Lower leg skin (tissue), 4 donors: ENCODE data around the gene CRTC3. TPM values are rescaled to one million over a fixed set of nuclear protein-coding genes. Genes with fewer than 3 reads are reported as not detected.

Experiments
- DNase-seq, 2 donors: peaks; one replicate each; pipeline ENCODE4 v3.0.0-alpha.2; 2019; ENCODE audit warnings: low spot score in 2 of 2
- H3K4me3 ChIP-seq: fragments of 200-600 bp; sonication (generic); 2 replicates; pipeline ENCODE4 v1.5.1; 2017; ENCODE audit warnings: mild to moderate bottlenecking, low read depth; ENCODE audit not compliant: poor library complexity, severe bottlenecking
- POLR2A ChIP-seq, 2 donors: fragments of 450-650 bp; IDR thresholded peaks; one replicate each; pipeline ENCODE4 v1.6.1; 2016 to 2017; ENCODE audit warnings: antibody characterized with exemption in 2 of 2, mild to moderate bottlenecking in 1 of 2, moderate library complexity in 1 of 2
- WGBS, 2 donors: methylation state at CpG; one replicate each; pipeline ENCODE4 v1.1.5; 2018; 5-methylcytosine and 5-hydroxymethylcytosine counted together
- intact Hi-C: fragments of 100-400 bp; cut with DNase I; formaldehyde crosslinking; loops from one replicate; pipeline ENCODE4 v1.15.0; 2023; ENCODE audit warnings: low total_unique reads
- total RNA-seq, 4 donors: library from RNA; depleted of rRNA; stranded (reverse); fragments of >200 nt; gene quantifications; one replicate each; pipeline ENCODE4 v1.1.0, GENCODE V29; 2016
- TF ChIP-seq, protein P1 (sequence below), 3 donors: fragments of 450-650 bp; IDR thresholded peaks; one replicate each; pipeline ENCODE4 v1.5.1; 2016; ENCODE audit warnings: antibody characterized with exemption in 3 of 3, mild to moderate bottlenecking in 3 of 3, moderate library complexity in 2 of 3

CRTC3 gene
- total RNA-seq, 4 donors from 2014 or later, result 27.3 to 32.5 (median 28.9) TPM

DNA sequence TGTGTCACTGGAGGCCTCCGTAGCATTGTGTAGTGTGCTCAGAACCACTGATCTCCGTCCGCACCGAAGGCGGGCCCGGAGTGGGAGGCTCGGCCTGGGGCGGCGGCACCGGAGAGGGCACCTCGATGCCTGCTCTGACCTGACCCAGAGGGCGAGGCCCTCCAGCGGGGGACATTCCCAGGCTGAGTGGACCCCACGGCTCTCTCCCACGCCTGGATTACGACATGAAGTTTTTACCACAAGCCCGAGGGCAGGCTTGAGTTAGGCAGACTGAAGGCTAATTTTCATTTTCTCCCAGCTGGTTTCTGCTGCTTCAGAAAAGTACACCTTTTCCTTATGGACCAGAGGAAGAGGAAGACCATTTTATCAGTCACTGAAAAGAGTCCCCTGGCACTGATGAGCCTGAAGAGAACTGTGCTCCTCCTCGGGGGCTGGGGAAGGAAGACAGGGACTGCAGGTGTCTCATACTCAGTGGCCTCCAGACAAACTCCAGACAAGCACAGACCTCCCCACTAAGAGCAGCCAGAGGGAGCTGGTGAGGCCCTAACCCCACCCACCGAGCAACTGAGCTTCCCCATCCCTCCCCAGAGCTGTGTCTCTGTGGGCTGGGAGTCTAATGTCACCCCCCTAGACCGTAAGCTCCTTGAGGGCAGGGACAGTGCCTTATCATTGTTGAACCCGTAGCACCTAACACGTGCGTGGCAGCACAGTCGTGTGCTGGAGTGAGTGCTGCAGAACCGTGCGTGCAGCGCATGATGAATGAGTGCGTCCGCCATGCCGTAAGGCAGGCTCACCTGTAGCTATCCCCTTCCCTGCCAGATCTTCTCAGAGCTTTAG, 113.0 kb downstream of the CRTC3 start:
- DNase-seq, result no peak
- TF ChIP-seq, protein P1, sequence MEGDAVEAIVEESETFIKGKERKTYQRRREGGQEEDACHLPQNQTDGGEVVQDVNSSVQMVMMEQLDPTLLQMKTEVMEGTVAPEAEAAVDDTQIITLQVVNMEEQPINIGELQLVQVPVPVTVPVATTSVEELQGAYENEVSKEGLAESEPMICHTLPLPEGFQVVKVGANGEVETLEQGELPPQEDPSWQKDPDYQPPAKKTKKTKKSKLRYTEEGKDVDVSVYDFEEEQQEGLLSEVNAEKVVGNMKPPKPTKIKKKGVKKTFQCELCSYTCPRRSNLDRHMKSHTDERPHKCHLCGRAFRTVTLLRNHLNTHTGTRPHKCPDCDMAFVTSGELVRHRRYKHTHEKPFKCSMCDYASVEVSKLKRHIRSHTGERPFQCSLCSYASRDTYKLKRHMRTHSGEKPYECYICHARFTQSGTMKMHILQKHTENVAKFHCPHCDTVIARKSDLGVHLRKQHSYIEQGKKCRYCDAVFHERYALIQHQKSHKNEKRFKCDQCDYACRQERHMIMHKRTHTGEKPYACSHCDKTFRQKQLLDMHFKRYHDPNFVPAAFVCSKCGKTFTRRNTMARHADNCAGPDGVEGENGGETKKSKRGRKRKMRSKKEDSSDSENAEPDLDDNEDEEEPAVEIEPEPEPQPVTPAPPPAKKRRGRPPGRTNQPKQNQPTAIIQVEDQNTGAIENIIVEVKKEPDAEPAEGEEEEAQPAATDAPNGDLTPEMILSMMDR (IDR thresholded peaks at IDR 0.05), result no peak
- no peak for TF ChIP-seq POLR2A (IDR thresholded peaks at IDR 0.05)
- H3K4me3 ChIP-seq, result no peak overlapping the region
- WGBS, 2 donors, result 87 to 93% methylated on average over 19 to 30 of the region's 30 CpGs
- intact Hi-C loops, result no loop called here

DNA sequence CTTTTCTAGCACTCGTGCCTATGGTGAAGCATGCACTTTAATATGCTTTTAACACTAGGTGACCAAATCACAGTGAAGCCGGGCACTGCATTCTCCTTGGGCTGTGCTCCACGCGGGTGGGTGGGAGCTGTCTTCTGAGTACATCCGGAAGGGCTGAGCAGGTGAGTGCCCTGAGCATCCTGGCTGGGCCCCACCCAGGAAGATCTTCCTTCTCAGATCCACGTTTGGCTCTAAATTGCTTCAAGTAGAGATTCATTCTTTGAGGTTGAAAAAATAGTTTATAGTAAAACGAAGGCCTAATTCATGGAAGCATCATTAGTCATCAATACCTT, 113.5 kb downstream of the CRTC3 start:
- 86 to 95% methylated on average over 7 of the region's 7 CpGs for WGBS, 2 donors
- DNase-seq, result no peak
- H3K4me3 ChIP-seq, result no peak overlapping the region
- intact Hi-C loops, result no loop called here
- TF ChIP-seq, protein P1 (IDR thresholded peaks at IDR 0.05), result no peak
- TF ChIP-seq POLR2A (IDR thresholded peaks at IDR 0.05), result no peak

DNA sequence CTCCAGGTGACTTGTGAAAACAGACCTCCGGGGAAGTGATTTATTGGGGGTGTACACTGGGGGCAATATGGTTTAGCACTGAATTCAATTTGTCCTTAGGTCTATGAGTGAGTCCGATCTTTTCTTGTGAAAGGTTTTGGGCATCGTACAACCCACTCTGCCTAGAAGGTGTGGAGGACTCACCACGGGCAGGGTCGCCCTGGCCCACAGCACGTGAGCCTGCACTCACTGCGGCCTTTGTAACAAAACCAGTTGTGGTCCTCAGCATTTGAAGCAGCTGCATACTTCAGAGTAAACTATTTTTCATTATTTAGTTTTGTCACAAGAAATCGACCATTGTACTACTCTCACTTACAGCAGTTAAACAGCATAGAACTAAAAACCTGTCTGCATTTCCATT, 114.8 kb downstream of the CRTC3 start:
- 82 to 92% methylated on average over 8 of the region's 8 CpGs for WGBS, 2 donors
- DNase-seq, result no peak
- TF ChIP-seq, protein P1 (IDR thresholded peaks at IDR 0.05), result no peak
- no peak for TF ChIP-seq POLR2A (IDR thresholded peaks at IDR 0.05)
- intact Hi-C loops, result no loop called here
- no peak overlapping the region for H3K4me3 ChIP-seq

- no peak overlapping the region for H3K4me3 ChIP-seq
- no peak for DNase-seq
- intact Hi-C loops, result loop anchor here (5.0 kb wide), 1 partner anchor 242 kb away; no protein-coding TSS in a partner anchor
- WGBS, 2 donors, result 80 to 82% methylated on average over 9 of the region's 9 CpGs
- no peak for TF ChIP-seq POLR2A (IDR thresholded peaks at IDR 0.05)
- TF ChIP-seq, protein P1 (IDR thresholded peaks at IDR 0.05), result no peak
These were observed 115.4 kb downstream of the CRTC3 start for GRCh38 chr15:90644952-90645725.

DNA sequence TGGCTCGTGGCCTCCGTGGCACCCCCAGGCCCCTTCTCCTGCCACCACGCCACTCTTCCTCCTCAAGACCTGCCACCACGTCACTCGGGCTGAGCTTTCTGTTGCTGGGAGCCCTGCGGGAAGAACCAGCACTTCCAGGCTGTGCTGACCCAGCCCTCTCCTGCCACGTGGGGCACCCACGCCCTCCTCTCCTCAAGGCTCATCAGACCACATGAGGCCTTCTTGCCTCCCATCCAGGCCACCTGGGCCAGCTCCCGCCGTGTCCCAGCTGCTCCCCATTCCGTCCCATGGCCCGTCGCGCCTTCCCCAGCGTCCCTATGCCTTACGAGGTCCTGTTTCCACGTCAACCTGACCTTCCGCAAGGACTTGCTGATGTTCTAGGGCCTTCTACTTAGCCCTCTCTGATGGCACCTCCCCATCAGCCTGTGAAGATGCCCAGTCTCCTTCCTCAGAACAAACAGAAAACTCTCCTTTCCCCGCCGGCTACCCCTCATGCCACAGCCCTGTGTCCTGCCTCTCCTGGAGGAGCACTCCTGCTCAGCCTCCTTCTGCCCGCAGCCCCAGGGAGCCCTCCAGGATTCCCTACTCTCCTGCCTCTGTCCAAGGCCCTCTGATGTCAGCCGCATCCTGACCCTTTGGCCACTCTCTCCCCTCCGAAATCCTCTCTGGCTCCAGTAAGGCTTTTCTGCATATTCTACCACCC, 116.3 kb downstream of the CRTC3 start:
- 69 to 73% methylated on average over 23 of the region's 23 CpGs for WGBS, 2 donors
- no peak overlapping the region for H3K4me3 ChIP-seq
- TF ChIP-seq, protein P1 (IDR thresholded peaks at IDR 0.05), result no peak
- TF ChIP-seq POLR2A (IDR thresholded peaks at IDR 0.05), result no peak
- DNase-seq, result no peak
- intact Hi-C loops, result loop anchor here (5.0 kb wide), 1 partner anchor 241 kb away; no protein-coding TSS in a partner anchor
